Activated CD8-positive, alpha-beta T cell treated with anti-CD3 and anti-CD28 coated beads for 36 hours (primary cell): ENCODE results near the gene SH3PXD2B. TPM values are rescaled to one million over a fixed set of nuclear protein-coding genes. Genes with fewer than 3 reads are reported as not detected.

ENCODE experiments used
- ATAC-seq: fragments of 200-7000 bp; cut with Tn5 transposase; one replicate; pipeline ENCODE4 v1.10.0; 2021; ENCODE audit warnings: mild to moderate bottlenecking, moderate library complexity
- CTCF ChIA-PET: fragments of 350-600 bp; sonication (Branson Sonifier 250); formaldehyde crosslinking; loops from one replicate; lab custom pipeline; 2021; ENCODE audit warnings: antibody characterized with exemption; lab: Charles Lee
- POLR2A ChIA-PET: fragments of 350-600 bp; sonication (Branson Sonifier 250); formaldehyde crosslinking; loops from one replicate; lab custom pipeline; 2021; ENCODE audit warnings: antibody characterized with exemption; lab: Charles Lee
- DNase-seq: peaks from one replicate; pipeline ENCODE4 v3.0.0-alpha.2; 2020
- H3K27ac Mint-ChIP-seq: one replicate; pipeline ENCODE4 v1.8.0; 2021; ENCODE audit warnings: mild to moderate bottlenecking, mixed read lengths
- H3K27me3 Mint-ChIP-seq: one replicate; pipeline ENCODE4 v1.8.0; 2021; ENCODE audit warnings: mixed read lengths
- H3K36me3 Mint-ChIP-seq: one replicate; pipeline ENCODE4 v1.8.0; 2021; ENCODE audit warnings: low read depth, mixed read lengths
- H3K4me1 Mint-ChIP-seq: one replicate; pipeline ENCODE4 v1.8.0; 2021; ENCODE audit warnings: low read depth, mixed read lengths
- H3K4me3 Mint-ChIP-seq: one replicate; pipeline ENCODE4 v1.8.0; 2021; ENCODE audit warnings: mild to moderate bottlenecking, moderate library complexity, mixed read lengths
- H3K9me3 Mint-ChIP-seq: one replicate; pipeline ENCODE4 v1.8.0; 2021; ENCODE audit warnings: mixed read lengths
- CTCF ChIP-seq: fragments of 200-600 bp; IDR thresholded peaks from one replicate; pipeline ENCODE4 v1.8.0; 2022; ENCODE audit warnings: antibody characterized with exemption, mild to moderate bottlenecking
- intact Hi-C: fragments of 100-400 bp; cut with micrococcal nuclease; formaldehyde crosslinking; loops from one replicate; pipeline ENCODE4 v1.10.0; 2022
- total RNA-seq, 2 experiments: library from RNA; stranded (reverse); gene quantifications; one replicate each; pipeline ENCODE4 v1.2.3, GENCODE V29; 2021

The SH3PXD2B gene
- total RNA-seq, 2 experiments from 2014 or later: 0.38 to 0.47 TPM

- Mint-ChIP-seq H3K27me3 (no peaks in the 10 kb centered on the region), H3K9me3 (no peaks in the 10 kb centered on the region), H3K27ac (peak within 1 kb of the TSS; percentile 81), H3K4me1 (peaks cover 21% of the 10 kb centered on the region), H3K36me3 (peaks cover 5% of the 10 kb centered on the region), H3K4me3 (peak within 1 kb of the TSS; percentile 84)
- peak; percentile 76 for TF ChIP-seq CTCF
- CTCF ChIA-PET: interaction anchor here (0.7 to 2.9 kb wide), 29 partner anchors 8 to 375 kb away, joined by 3 to 32 read pairs (median 4); partner anchors contain the start of genes EFCAB9, FBXW11 and STK10
- DNase-seq (peak; percentile 82), ATAC-seq (peak; percentile 82)
- intact Hi-C loops: loop anchor here (5.0 kb wide), 2 partner anchors 96 to 171 kb away; partner anchors contain the start of gene STK10
- POLR2A ChIA-PET: interaction anchor here (0.6 to 1.5 kb wide), 12 partner anchors 10 to 890 kb away, joined by 3 to 7 read pairs (median 3); partner anchors contain the start of genes FBXW11 and STK10
Measured at GRCh38 chr5:172283020-172283861, 171.1 kb downstream of the SH3PXD2B start, which contains the start of gene UBTD2. TSS of gene UBTD2 (minus strand) at chr5:172283764. CDS start at chr5:172283665, 99 bp downstream.

GRCh38 chr5:172282272-172283019 is 171.9 kb downstream of the SH3PXD2B start:
- peak overlapping the region; percentile 81 for H3K27ac Mint-ChIP-seq
- TF ChIP-seq CTCF: no peak
- ChIA-PET POLR2A (interaction anchor here (0.7 to 1.5 kb wide), 10 partner anchors 10 to 173 kb away, joined by 3 to 7 read pairs (median 3); partner anchors contain the start of gene STK10), CTCF (interaction anchor here (0.7 to 2.9 kb wide), 29 partner anchors 8 to 374 kb away, joined by 3 to 32 read pairs (median 4); partner anchors contain the start of genes EFCAB9, FBXW11 and STK10)
- H3K4me1 Mint-ChIP-seq: peaks cover 27% of the 10 kb centered on the region
- H3K36me3 Mint-ChIP-seq: peaks cover 12% of the 10 kb centered on the region
- intact Hi-C loops: loop anchor here (5.0 kb wide), 2 partner anchors 95 to 170 kb away; partner anchors contain the start of gene STK10
- DNase-seq: no peak
- H3K27me3 Mint-ChIP-seq: no peaks in the 10 kb centered on the region
- peak overlapping the region; percentile 84 for H3K4me3 Mint-ChIP-seq
- no peaks in the 10 kb centered on the region for H3K9me3 Mint-ChIP-seq
- ATAC-seq: no peak

GRCh38 chr5:172281346-172281745 is 173.0 kb downstream of the SH3PXD2B start:
- Mint-ChIP-seq H3K9me3 (no peaks in the 10 kb centered on the region), H3K27ac (no peak overlapping the region), H3K4me3 (peak overlapping the region; percentile 84), H3K4me1 (peaks cover 33% of the 10 kb centered on the region), H3K27me3 (no peaks in the 10 kb centered on the region), H3K36me3 (peaks cover 18% of the 10 kb centered on the region)
- DNase-seq (no peak), ATAC-seq (no peak)
- POLR2A ChIA-PET: no interaction called here
- CTCF ChIA-PET: interaction anchor here (0.9 to 2.9 kb wide), 4 partner anchors 12 to 175 kb away, joined by 4 to 32 read pairs (median 6); partner anchors contain the start of gene STK10
- TF ChIP-seq CTCF: no peak
- intact Hi-C loops: loop anchor here (5.0 kb wide), 2 partner anchors 94 to 169 kb away; partner anchors contain the start of gene STK10

GRCh38 chr5:172280929-172281328 is 173.4 kb downstream of the SH3PXD2B start:
- H3K4me1 Mint-ChIP-seq: peaks cover 37% of the 10 kb centered on the region
- H3K4me3 Mint-ChIP-seq: no peak overlapping the region
- POLR2A ChIA-PET: no interaction called here
- ATAC-seq (no peak), DNase-seq (no peak)
- peaks cover 20% of the 10 kb centered on the region for H3K36me3 Mint-ChIP-seq
- H3K27me3 Mint-ChIP-seq: no peaks in the 10 kb centered on the region
- no peak for TF ChIP-seq CTCF
- intact Hi-C loops: loop anchor here (5.0 kb wide), 2 partner anchors 94 to 169 kb away; partner anchors contain the start of gene STK10
- H3K27ac Mint-ChIP-seq: no peak overlapping the region
- CTCF ChIA-PET: interaction anchor here (0.6 to 2.2 kb wide), 4 partner anchors 13 to 261 kb away, joined by 3 to 11 read pairs (median 4); partner anchors contain the start of gene STK10
- no peaks in the 10 kb centered on the region for H3K9me3 Mint-ChIP-seq
